Spleen (tissue), 11 donors: ENCODE data around the gene ENTPD1. TPM values are rescaled to one million over a fixed set of nuclear protein-coding genes. Genes with fewer than 3 reads are reported as not detected.

Experiments used
- DNase-seq: peaks from one replicate; pipeline ENCODE4 v3.0.0-alpha.2; 2020
- H3K27ac ChIP-seq, 8 donors: fragments of 200-600 bp; sonication (generic) in 7 of 8; 1 replicate in 4 of 8; 2 replicates in 4 of 8; pipeline versions ENCODE4 v1.5.0 to v1.8.0; 2016 to 2021; ENCODE audit warnings: inconsistent platforms in 4 of 8, mild to moderate bottlenecking in 4 of 8, moderate library complexity in 1 of 8
- H3K27me3 ChIP-seq, 7 donors: fragments of 200-600 bp; sonication (generic) in 6 of 7; replicated peaks in 1 of 7; 1 replicate in 4 of 7; 2 replicates in 3 of 7; pipeline versions ENCODE4 v1.5.0 to v1.8.0; 2016 to 2021; ENCODE audit warnings: inconsistent platforms in 3 of 7, mild to moderate bottlenecking in 1 of 7
- H3K36me3 ChIP-seq, 6 donors: fragments of 200-600 bp; sonication (generic) in 5 of 6; 1 replicate in 4 of 6; 2 replicates in 2 of 6; pipeline versions ENCODE4 v1.5.0 to v1.8.0; 2016 to 2021; ENCODE audit warnings: inconsistent platforms in 2 of 6
- H3K4me1 ChIP-seq, 6 donors: fragments of 200-600 bp; sonication (generic) in 5 of 6; 1 replicate in 3 of 6; 2 replicates in 3 of 6; pipeline versions ENCODE4 v1.5.0 to v1.8.0; 2016 to 2021; ENCODE audit warnings: inconsistent platforms in 3 of 6
- H3K4me3 ChIP-seq, 8 donors: fragments of 200-600 bp; sonication (generic) in 7 of 8; 1 replicate in 4 of 8; 2 replicates in 4 of 8; pipeline versions ENCODE4 v1.5.0 to v1.8.0; 2016 to 2021; ENCODE audit warnings: inconsistent platforms in 4 of 8, mild to moderate bottlenecking in 4 of 8, moderate library complexity in 2 of 8
- H3K9me3 ChIP-seq, 8 donors: fragments of 200-600 bp; sonication (generic) in 7 of 8; 1 replicate in 4 of 8; 2 replicates in 4 of 8; pipeline versions ENCODE4 v1.5.0 to v1.8.0; 2016 to 2021; ENCODE audit warnings: inconsistent platforms in 4 of 8
- CTCF ChIP-seq, 11 experiments: fragments of 200-600 bp in 7 of 11; fragments of 450-650 bp in 4 of 11; sonication (generic) in 4 of 11; IDR thresholded peaks in 8 of 11; conservative IDR thresholded peaks in 3 of 11; 1 replicate in 7 of 11; 2 replicates in 4 of 11; pipeline versions ENCODE4 v1.4.0 to v1.8.0; 2016 to 2021; ENCODE audit warnings: antibody characterized with exemption in 11 of 11, inconsistent platforms in 4 of 11, mild to moderate bottlenecking in 1 of 11
- POLR2A ChIP-seq, 3 donors: fragments of 450-650 bp; IDR thresholded peaks; one replicate each; pipeline ENCODE4 v1.5.1; 2017; ENCODE audit warnings: antibody characterized with exemption in 3 of 3, mild to moderate bottlenecking in 1 of 3
- POLR2AphosphoS5 ChIP-seq, 3 donors: sonication (generic); formaldehyde crosslinking; IDR thresholded peaks; one replicate each; pipeline ENCODE4 v1.5.1; 2017; ENCODE audit warnings: antibody characterized with exemption in 3 of 3
- WGBS, 5 donors: extraction: QIAGEN DNeasy Blood & Tissue Kit in 3 of 5; methylation state at CpG; one replicate each; pipeline versions ENCODE4 v1.1.5 to v1.1.7; 2013 to 2018; 5-methylcytosine and 5-hydroxymethylcytosine counted together
- intact Hi-C: fragments of 100-400 bp; cut with DNase I; formaldehyde crosslinking; loops from one replicate; pipeline ENCODE4 v1.15.0; 2023; ENCODE audit warnings: low total_unique reads
- polyA plus RNA-seq, 3 donors: library from polyadenylated mRNA; stranded (reverse); fragments of 200-250 nt; gene quantifications; one replicate each; pipeline ENCODE4 v1.2.1, GENCODE V29; 2013
- total RNA-seq, 7 donors: library from RNA; depleted of rRNA in 3 of 7; stranded (reverse); fragments of >200 nt in 3 of 7; fragmentation: NEBNext Ultra II Directional in 4 of 7; extraction: Animal tissue kit (Norgen Biotek cat#: 25700) in 4 of 7; gene quantifications; one replicate each; pipeline versions ENCODE4 v1.1.0 to v1.2.1, GENCODE V29; 2016 to 2021
- donor health status: healthy with polysubstance abuse.
- donor health status: DM: no; HTN: no; CAD: no; lungs with moderate emphysema.
- donor health status: DM: no; HTN: no; CAD: no.
- donor health status: Bipolar disorder and iron deficiency.
- donor health status: healthy.
- donor health status: DM: no; HTN: no; CAD: no.
- donor health status: DM: yes; HTN: yes; CAD: no.

ENTPD1 gene
- total and polyA plus RNA-seq, 10 donors = 14.1 to 92.9 (median 62.9) TPM

DNA sequence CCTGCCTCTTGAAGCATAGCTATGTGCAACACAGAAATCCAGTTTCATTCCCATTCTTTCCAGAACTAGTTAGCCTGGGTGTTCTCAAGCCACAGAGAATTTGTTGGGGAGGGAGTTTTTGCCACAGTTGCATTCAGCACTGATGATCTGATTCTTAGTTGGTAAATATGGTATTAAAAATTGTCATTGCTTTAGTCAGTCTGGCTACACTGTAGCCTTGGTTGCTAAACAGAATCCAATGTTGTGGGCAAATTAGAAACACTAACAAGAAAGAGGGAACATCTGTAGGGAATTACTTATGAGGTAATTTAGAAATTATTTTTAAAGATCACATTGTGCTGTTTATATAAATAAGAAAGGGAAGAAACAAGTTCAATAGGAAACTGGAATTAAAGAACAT is 94.8 kb downstream of the ENTPD1 start:
- intact Hi-C loops = no loop called here

DNA sequence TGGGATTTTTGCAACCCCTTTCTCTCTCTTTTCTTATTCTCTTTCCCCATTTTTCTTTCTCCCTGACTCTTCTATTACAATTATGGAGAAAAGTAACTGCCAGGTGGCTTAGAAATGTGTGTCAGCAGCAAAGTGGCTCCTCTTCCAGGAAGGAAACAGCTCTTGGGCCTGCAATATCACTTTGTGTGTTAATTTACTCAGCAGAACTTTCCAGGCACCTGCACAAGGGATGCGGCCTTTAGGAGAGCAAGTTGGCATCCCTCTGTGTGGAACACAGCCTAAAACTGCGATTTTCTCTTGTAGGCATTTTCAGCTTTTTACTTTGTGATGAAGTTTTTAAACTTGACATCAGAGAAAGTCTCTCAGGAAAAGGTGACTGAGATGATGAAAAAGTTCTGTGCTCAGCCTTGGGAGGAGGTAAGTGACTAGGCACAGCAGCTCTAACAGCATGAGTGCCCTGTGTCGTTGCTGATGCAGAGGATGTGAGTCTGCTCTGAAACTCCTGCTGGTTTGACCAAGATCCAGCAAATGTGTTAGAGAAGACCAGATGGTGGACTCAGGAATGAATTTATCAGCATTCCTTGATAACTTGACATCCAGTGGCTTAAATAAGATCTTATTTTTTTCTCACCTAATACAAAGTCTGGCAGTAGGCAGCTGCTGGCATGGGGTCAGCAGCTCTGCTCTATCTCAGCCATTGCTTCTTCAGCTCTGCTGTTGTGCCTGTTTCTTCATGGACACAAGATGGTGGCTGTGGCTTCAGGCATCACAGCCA is 104.4 kb downstream of the ENTPD1 start:
- peaks cover 0 to 93% (median 24%) of the 10 kb centered on the region in 6 donors for H3K36me3 ChIP-seq
- H3K4me1 ChIP-seq = peaks cover 0 to 14% (median 7%) of the 10 kb centered on the region in 6 donors
- no peaks in the 10 kb centered on the region for H3K9me3 ChIP-seq
- WGBS, 5 donors = 85 to 94% (median 87%) methylated on average over 3 of the region's 3 CpGs
- intact Hi-C loops = no loop called here
- TF ChIP-seq POLR2AphosphoS5 (IDR thresholded peaks at IDR 0.05) (no peak), POLR2A (IDR thresholded peaks at IDR 0.05) (no peak), CTCF (IDR thresholded peaks at IDR 0.05 in 8 of 11, conservative IDR thresholded peaks at IDR 0.05 in 3 of 11) (no peak)
- no peaks in the 10 kb centered on the region for H3K27me3 ChIP-seq
- DNase-seq = no peak
- no peak overlapping the region for H3K4me3 ChIP-seq
- no peak overlapping the region for H3K27ac ChIP-seq

More for the DNA sequence above, 94.8 kb downstream of the ENTPD1 start:
- Histone ChIP-seq H3K36me3 (peaks cover 0 to 53% (median 23%) of the 10 kb centered on the region in 6 donors), H3K27me3 (no peaks in the 10 kb centered on the region), H3K9me3 (no peaks in the 10 kb centered on the region), H3K4me3 (no peak overlapping the region), H3K27ac (no peak overlapping the region), H3K4me1 (no peaks in the 10 kb centered on the region)
- TF ChIP-seq CTCF (IDR thresholded peaks at IDR 0.05 in 8 of 11, conservative IDR thresholded peaks at IDR 0.05 in 3 of 11) (no peak), POLR2AphosphoS5 (IDR thresholded peaks at IDR 0.05) (no peak), POLR2A (IDR thresholded peaks at IDR 0.05) (no peak)
- no peak for DNase-seq

DNA sequence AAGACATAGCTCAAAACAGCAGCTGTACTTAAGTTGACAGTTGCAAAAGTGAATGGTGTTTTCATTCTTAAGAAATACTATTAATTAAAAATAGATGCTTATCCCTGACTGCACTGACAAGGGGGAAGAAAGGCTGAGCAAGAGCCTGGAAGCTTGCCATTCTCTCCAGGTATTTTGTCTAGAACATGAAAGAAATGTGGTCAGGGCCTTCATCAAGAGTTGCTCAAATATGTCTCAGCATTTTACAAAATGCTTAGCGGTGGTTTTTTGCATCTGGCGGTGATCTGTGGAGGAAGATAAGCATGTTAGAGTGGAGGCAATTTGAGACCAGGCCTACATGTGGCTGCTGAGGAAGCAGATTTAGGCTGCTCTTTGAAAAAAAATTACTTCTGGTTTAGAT is 105.4 kb downstream of the ENTPD1 start:
- no peak overlapping the region for H3K27ac ChIP-seq
- H3K4me3 ChIP-seq = no peak overlapping the region
- no peaks in the 10 kb centered on the region for H3K9me3 ChIP-seq
- peaks cover 0 to 18% (median 7%) of the 10 kb centered on the region in 6 donors for H3K4me1 ChIP-seq
- TF ChIP-seq POLR2A (IDR thresholded peaks at IDR 0.05) = no peak
- no peak for TF ChIP-seq POLR2AphosphoS5 (IDR thresholded peaks at IDR 0.05)
- no peak for TF ChIP-seq CTCF (IDR thresholded peaks at IDR 0.05 in 8 of 11, conservative IDR thresholded peaks at IDR 0.05 in 3 of 11)
- no peak for DNase-seq
- peaks cover 0 to 94% (median 27%) of the 10 kb centered on the region in 6 donors for H3K36me3 ChIP-seq
- intact Hi-C loops = no loop called here
- WGBS, 5 donors = 63 to 85% (median 81%) methylated on average over 2 of the region's 2 CpGs
- no peaks in the 10 kb centered on the region for H3K27me3 ChIP-seq

DNA sequence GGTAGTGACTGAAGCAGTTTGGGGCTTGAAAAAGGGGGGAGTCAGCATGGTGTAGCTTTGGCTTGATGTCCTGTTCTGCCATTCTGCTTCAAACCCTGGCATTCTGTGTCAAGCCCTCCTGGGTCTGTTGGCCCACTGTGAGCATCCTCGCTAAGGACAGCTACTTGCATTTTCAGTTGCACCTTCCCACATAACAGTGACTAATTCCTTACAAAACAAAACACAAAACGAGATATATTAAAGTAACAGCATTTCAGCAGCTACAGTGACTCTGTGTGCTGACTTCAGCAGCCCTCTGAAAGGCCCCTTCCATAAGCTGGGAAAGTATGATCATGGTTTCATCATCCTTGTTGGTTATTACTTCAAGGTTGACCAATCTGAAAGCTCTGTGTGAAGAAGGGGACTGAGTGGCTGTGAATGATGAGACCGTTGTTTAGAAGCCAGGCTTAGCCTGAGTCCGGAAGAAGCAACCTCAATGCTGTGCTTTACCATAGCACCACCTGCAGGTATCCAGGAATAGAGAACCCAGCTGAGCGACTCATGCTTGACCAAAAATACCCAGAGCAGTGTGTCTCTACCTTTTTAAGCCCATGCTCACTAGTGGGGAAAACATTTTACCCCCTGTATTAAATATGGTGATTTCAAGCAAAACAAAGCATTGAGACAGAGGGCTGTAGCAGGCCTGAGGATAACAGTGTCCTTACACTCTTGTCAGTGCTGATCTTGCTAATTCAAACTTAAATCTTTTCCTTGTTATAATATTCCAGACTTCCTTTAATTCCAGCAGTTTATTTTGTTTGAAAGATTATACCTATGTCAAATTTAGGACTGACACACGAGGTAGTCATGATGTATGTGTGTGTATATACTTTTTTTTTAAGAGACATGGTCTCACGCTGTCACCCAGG is 109.2 kb downstream of the ENTPD1 start:
- Histone ChIP-seq H3K9me3 (no peaks in the 10 kb centered on the region), H3K27ac (peak overlapping the region in 4 of 8 donors; percentile 29 to 45 (median 38)), H3K36me3 (peaks cover 0 to 100% (median 47%) of the 10 kb centered on the region in 6 donors), H3K4me3 (no peak overlapping the region), H3K4me1 (peaks cover 0 to 18% (median 7%) of the 10 kb centered on the region in 6 donors), H3K27me3 (no peaks in the 10 kb centered on the region)
- 30 to 44% (median 36%) methylated on average over 7 of the region's 7 CpGs for WGBS, 5 donors
- intact Hi-C loops = no loop called here
- no peak for DNase-seq
- TF ChIP-seq POLR2AphosphoS5 (IDR thresholded peaks at IDR 0.05) (peak in 1 of 3 donors; percentile 18), CTCF (IDR thresholded peaks at IDR 0.05 in 8 of 11, conservative IDR thresholded peaks at IDR 0.05 in 3 of 11) (peak; percentile 45 to 77 (median 63)), POLR2A (IDR thresholded peaks at IDR 0.05) (no peak)
